HepG2 (cell line): ENCODE measurements around the gene BCAR3. TPM values are rescaled to one million over a fixed set of nuclear protein-coding genes. Genes with fewer than 3 reads are reported as not detected.

Experiments
- ATF5 ChIP-seq: sonication (generic); formaldehyde crosslinking; IDR thresholded peaks from 2 replicates; pipeline ENCODE4 v1.4.0; 2020; ENCODE audit warnings: mild to moderate bottlenecking, low read depth, missing genetic modification reagents
- FOXA1 ChIP-seq, 2 experiments: fragments of 450-650 bp in 1 of 2; sonication (generic) in 1 of 2; formaldehyde crosslinking in 1 of 2; IDR thresholded peaks; 2 replicates each; pipeline versions ENCODE4 v1.4.0 to v1.6.1; 2016 to 2020; ENCODE audit warnings: missing genetic modification reagents in 1 of 2
- GABPB1 ChIP-seq: IDR thresholded peaks from 2 replicates; pipeline ENCODE4 v1.6.1; 2016; ENCODE audit warnings: mild to moderate bottlenecking, missing genetic modification reagents, moderate library complexity, missing compliant biosample characterization
- JDP2 ChIP-seq: sonication (generic); formaldehyde crosslinking; IDR thresholded peaks from 2 replicates; pipeline ENCODE4 v1.8.1; 2022; ENCODE audit warnings: missing genetic modification reagents, borderline replicate concordance
- MED1 ChIP-seq: sonication (generic); formaldehyde crosslinking; IDR thresholded peaks from 2 replicates; pipeline ENCODE4 v1.4.0; 2020; ENCODE audit warnings: missing genetic modification reagents
- NFYB ChIP-seq: sonication (generic); formaldehyde crosslinking; IDR thresholded peaks from 2 replicates; pipeline ENCODE4 v1.4.0; 2020; ENCODE audit warnings: missing genetic modification reagents
- NRL ChIP-seq: sonication (generic); formaldehyde crosslinking; IDR thresholded peaks from 2 replicates; pipeline ENCODE4 v1.5.0; 2020; ENCODE audit warnings: missing genetic modification reagents, mild to moderate bottlenecking, moderate library complexity, borderline replicate concordance
- RELA ChIP-seq: sonication (generic); formaldehyde crosslinking; IDR thresholded peaks from 2 replicates; pipeline ENCODE4 v1.4.0; 2020; ENCODE audit warnings: missing genetic modification reagents
- TBL1XR1 ChIP-seq: fragments of 150-350 bp; IDR thresholded peaks from 2 replicates; pipeline ENCODE4 v1.6.1; 2014; ENCODE audit warnings: borderline replicate concordance, low read length; ENCODE audit not compliant: partially characterized antibody
- ZNF383 ChIP-seq: sonication (generic); formaldehyde crosslinking; IDR thresholded peaks from 2 replicates; pipeline ENCODE4 v1.4.0; 2020; ENCODE audit warnings: missing genetic modification reagents, mild to moderate bottlenecking, borderline replicate concordance
- ZNF460 ChIP-seq: sonication (generic); formaldehyde crosslinking; IDR thresholded peaks from 2 replicates; pipeline ENCODE4 v1.5.1; 2020; ENCODE audit warnings: missing genetic modification reagents, mild to moderate bottlenecking, borderline replicate concordance
- ZNF549 ChIP-seq: sonication (generic); formaldehyde crosslinking; IDR thresholded peaks from 2 replicates; pipeline ENCODE4 v1.5.0; 2020; ENCODE audit warnings: missing genetic modification reagents
- ZNF720 ChIP-seq: sonication (generic); formaldehyde crosslinking; IDR thresholded peaks from 2 replicates; pipeline ENCODE4 v1.4.0; 2020; ENCODE audit warnings: missing genetic modification reagents
- ZNF747 ChIP-seq: sonication (generic); formaldehyde crosslinking; IDR thresholded peaks from 2 replicates; pipeline ENCODE4 v1.8.1; 2023; ENCODE audit warnings: missing genetic modification reagents, mild to moderate bottlenecking, borderline replicate concordance
- ZNF777 ChIP-seq: sonication (generic); formaldehyde crosslinking; IDR thresholded peaks from 2 replicates; pipeline ENCODE4 v1.4.0; 2020; ENCODE audit warnings: missing genetic modification reagents
- polyA plus RNA-seq, 8 experiments: library from polyadenylated mRNA; depleted of rRNA in 3 of 8; stranded (reverse) in 7 of 8; unstranded in 1 of 8; fragments of >200 nt; fragmentation: Illumina TruSeq in 4 of 8; extraction: Trizol in 4 of 8; gene quantifications; 2 replicates each; pipeline versions ENCODE4 v1.2.1 to v1.2.3, GENCODE V29; 2011 to 2016; ENCODE audit warnings: low read depth in 4 of 8, missing spikeins in 1 of 8, mixed read lengths in 1 of 8; ENCODE audit not compliant: insufficient read depth in 1 of 8
- total RNA-seq, 5 experiments: library from RNA; depleted of rRNA; stranded (reverse); fragments of >200 nt; fragmentation: Illumina TruSeq; extraction: Trizol; gene quantifications; 2 replicates each; pipeline ENCODE4 v1.2.3, GENCODE V29; 2016; ENCODE audit warnings: low read depth in 1 of 5
- TF ChIP-seq, protein P1 (sequence below): sonication (generic); formaldehyde crosslinking; IDR thresholded peaks from 2 replicates; pipeline ENCODE4 v1.4.0; 2020; ENCODE audit warnings: mild to moderate bottlenecking, missing genetic modification reagents
- TF ChIP-seq, protein P2 (sequence below): IDR thresholded peaks from 2 replicates; pipeline ENCODE4 v1.4.0; 2020; ENCODE audit warnings: mild to moderate bottlenecking, missing genetic modification reagents
- TF ChIP-seq, protein P3 (sequence below): sonication (generic); formaldehyde crosslinking; IDR thresholded peaks from 2 replicates; pipeline ENCODE4 v1.4.0; 2020; ENCODE audit warnings: missing genetic modification reagents

The BCAR3 gene
- total and polyA plus RNA-seq, 2 of the 13 experiments (the other 11 are each of a cell fraction or from before 2014, with no cell fraction given), result 3.6 to 4.8 TPM

GRCh38 chr1:93591676-93592550 is 89.7 kb downstream of the BCAR3 start (continued):
- TF ChIP-seq GABPB1 (CRISPR knock-in tag), result peak; percentile 84
- TF ChIP-seq JDP2 (CRISPR knock-in tag), result no peak
- TF ChIP-seq ZNF383 (CRISPR knock-in tag), result peak; percentile 79; the same call in 1 of the 2 replicates
- TF ChIP-seq ZNF549, result no peak
- TF ChIP-seq MED1 (CRISPR knock-in tag), result peak; percentile 96
- TF ChIP-seq ZNF720, result 0 out of 2 replicates have a peak, but pooled peaks have one; percentile 41
- TF ChIP-seq, protein P1, sequence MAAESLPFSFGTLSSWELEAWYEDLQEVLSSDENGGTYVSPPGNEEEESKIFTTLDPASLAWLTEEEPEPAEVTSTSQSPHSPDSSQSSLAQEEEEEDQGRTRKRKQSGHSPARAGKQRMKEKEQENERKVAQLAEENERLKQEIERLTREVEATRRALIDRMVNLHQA, result no peak
- TF ChIP-seq ZNF460 (CRISPR knock-in tag), result no peak
- TF ChIP-seq, protein P2, sequence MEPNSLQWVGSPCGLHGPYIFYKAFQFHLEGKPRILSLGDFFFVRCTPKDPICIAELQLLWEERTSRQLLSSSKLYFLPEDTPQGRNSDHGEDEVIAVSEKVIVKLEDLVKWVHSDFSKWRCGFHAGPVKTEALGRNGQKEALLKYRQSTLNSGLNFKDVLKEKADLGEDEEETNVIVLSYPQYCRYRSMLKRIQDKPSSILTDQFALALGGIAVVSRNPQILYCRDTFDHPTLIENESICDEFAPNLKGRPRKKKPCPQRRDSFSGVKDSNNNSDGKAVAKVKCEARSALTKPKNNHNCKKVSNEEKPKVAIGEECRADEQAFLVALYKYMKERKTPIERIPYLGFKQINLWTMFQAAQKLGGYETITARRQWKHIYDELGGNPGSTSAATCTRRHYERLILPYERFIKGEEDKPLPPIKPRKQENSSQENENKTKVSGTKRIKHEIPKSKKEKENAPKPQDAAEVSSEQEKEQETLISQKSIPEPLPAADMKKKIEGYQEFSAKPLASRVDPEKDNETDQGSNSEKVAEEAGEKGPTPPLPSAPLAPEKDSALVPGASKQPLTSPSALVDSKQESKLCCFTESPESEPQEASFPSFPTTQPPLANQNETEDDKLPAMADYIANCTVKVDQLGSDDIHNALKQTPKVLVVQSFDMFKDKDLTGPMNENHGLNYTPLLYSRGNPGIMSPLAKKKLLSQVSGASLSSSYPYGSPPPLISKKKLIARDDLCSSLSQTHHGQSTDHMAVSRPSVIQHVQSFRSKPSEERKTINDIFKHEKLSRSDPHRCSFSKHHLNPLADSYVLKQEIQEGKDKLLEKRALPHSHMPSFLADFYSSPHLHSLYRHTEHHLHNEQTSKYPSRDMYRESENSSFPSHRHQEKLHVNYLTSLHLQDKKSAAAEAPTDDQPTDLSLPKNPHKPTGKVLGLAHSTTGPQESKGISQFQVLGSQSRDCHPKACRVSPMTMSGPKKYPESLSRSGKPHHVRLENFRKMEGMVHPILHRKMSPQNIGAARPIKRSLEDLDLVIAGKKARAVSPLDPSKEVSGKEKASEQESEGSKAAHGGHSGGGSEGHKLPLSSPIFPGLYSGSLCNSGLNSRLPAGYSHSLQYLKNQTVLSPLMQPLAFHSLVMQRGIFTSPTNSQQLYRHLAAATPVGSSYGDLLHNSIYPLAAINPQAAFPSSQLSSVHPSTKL (CRISPR knock-in tag), result peak; percentile 85
- TF ChIP-seq ATF5 (CRISPR knock-in tag), result 0 out of 2 replicates have a peak, but pooled peaks have one; percentile 73
- TF ChIP-seq, protein P3, sequence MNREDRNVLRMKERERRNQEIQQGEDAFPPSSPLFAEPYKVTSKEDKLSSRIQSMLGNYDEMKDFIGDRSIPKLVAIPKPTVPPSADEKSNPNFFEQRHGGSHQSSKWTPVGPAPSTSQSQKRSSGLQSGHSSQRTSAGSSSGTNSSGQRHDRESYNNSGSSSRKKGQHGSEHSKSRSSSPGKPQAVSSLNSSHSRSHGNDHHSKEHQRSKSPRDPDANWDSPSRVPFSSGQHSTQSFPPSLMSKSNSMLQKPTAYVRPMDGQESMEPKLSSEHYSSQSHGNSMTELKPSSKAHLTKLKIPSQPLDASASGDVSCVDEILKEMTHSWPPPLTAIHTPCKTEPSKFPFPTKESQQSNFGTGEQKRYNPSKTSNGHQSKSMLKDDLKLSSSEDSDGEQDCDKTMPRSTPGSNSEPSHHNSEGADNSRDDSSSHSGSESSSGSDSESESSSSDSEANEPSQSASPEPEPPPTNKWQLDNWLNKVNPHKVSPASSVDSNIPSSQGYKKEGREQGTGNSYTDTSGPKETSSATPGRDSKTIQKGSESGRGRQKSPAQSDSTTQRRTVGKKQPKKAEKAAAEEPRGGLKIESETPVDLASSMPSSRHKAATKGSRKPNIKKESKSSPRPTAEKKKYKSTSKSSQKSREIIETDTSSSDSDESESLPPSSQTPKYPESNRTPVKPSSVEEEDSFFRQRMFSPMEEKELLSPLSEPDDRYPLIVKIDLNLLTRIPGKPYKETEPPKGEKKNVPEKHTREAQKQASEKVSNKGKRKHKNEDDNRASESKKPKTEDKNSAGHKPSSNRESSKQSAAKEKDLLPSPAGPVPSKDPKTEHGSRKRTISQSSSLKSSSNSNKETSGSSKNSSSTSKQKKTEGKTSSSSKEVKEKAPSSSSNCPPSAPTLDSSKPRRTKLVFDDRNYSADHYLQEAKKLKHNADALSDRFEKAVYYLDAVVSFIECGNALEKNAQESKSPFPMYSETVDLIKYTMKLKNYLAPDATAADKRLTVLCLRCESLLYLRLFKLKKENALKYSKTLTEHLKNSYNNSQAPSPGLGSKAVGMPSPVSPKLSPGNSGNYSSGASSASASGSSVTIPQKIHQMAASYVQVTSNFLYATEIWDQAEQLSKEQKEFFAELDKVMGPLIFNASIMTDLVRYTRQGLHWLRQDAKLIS (CRISPR knock-in tag), result peak; percentile 93; the same call in 1 of the 2 replicates
- TF ChIP-seq TBL1XR1, result no peak
- TF ChIP-seq ZNF777 (CRISPR knock-in tag), result no peak
- no peak for TF ChIP-seq FOXA1 (IDR thresholded peaks at IDR 0.05)
- peak; percentile 39; the same call in 1 of the 2 replicates for TF ChIP-seq FOXA1 (CRISPR knock-in tag; IDR thresholded peaks at IDR 0.05)
- TF ChIP-seq NRL (CRISPR knock-in tag), result no peak; the same call in 1 of the 2 replicates
- TF ChIP-seq ZNF747, result peak; percentile 23; the same call in 1 of the 2 replicates
- TF ChIP-seq RELA (CRISPR knock-in tag), result no peak
- TF ChIP-seq NFYB (CRISPR knock-in tag), result 0 out of 2 replicates have a peak, but pooled peaks have one; percentile 11
